Right lobe of liver (tissue), 6 donors: ENCODE data around the gene CFAP99. TPM values are rescaled to one million over a fixed set of nuclear protein-coding genes. Genes with fewer than 3 reads are reported as not detected.
A peak's percentile ranks its signal among the peaks of the same experiment; 100 is the strongest.

ENCODE experiments used
- ATAC-seq, 4 donors: fragments of 200-7000 bp; cut with Tn5 transposase; one replicate each; pipeline ENCODE4 v1.9.1; 2020; ENCODE audit warnings: mild to moderate bottlenecking in 4 of 4, moderate library complexity in 4 of 4
- DNase-seq, 3 donors: peaks; one replicate each; pipeline ENCODE4 v3.0.0-alpha.2; 2020
- H3K27ac ChIP-seq, 3 donors: fragments of 200-600 bp; one replicate each; pipeline ENCODE4 v1.8.0; 2022
- H3K27me3 ChIP-seq, 2 donors: fragments of 200-600 bp; one replicate each; pipeline ENCODE4 v1.8.0; 2022
- H3K36me3 ChIP-seq, 4 donors: fragments of 200-600 bp; sonication (generic) in 1 of 4; one replicate each; pipeline versions ENCODE4 v1.5.1 to v1.8.0; 2017 to 2022; ENCODE audit warnings: control low read depth in 1 of 4
- H3K4me1 ChIP-seq, 4 donors: fragments of 200-600 bp; sonication (generic) in 1 of 4; one replicate each; pipeline versions ENCODE4 v1.5.1 to v1.8.0; 2017 to 2022; ENCODE audit warnings: control low read depth in 1 of 4
- H3K4me3 ChIP-seq, 3 donors: fragments of 200-600 bp; one replicate each; pipeline ENCODE4 v1.8.0; 2022
- H3K9me3 ChIP-seq, 4 donors: fragments of 200-600 bp; sonication (generic) in 1 of 4; one replicate each; pipeline versions ENCODE4 v1.5.1 to v1.8.0; 2017 to 2022; ENCODE audit warnings: control low read depth in 1 of 4
- CTCF ChIP-seq, 4 donors: fragments of 200-600 bp in 3 of 4; fragments of 450-650 bp in 1 of 4; IDR thresholded peaks; one replicate each; pipeline versions ENCODE4 v1.5.1 to v1.8.0; 2016 to 2022; ENCODE audit warnings: antibody characterized with exemption in 4 of 4, mild to moderate bottlenecking in 2 of 4
- POLR2A ChIP-seq: fragments of 450-650 bp; IDR thresholded peaks from one replicate; pipeline ENCODE4 v1.6.1; 2017; ENCODE audit warnings: antibody characterized with exemption, mild to moderate bottlenecking
- WGBS: methylation state at CpG from one replicate; pipeline ENCODE4 v1.1.6; 2018; ENCODE audit warnings: low coverage, low lambda C conversion rate; ENCODE audit not compliant: insufficient coverage; ENCODE audit errors: missing lambda C conversion rate; 5-methylcytosine and 5-hydroxymethylcytosine counted together
- intact Hi-C, 2 donors: fragments of 100-400 bp; cut with DNase I; formaldehyde crosslinking; loops; one replicate each; pipeline versions ENCODE4 v1.11.2 to v1.14.1; 2022
- total RNA-seq, 6 experiments: library from RNA; depleted of rRNA in 2 of 6; stranded (reverse); fragments of >200 nt in 2 of 6; fragmentation: NEBNext Ultra II Directional in 3 of 6; extraction: Animal tissue kit (Norgen Biotek cat#: 25700) in 3 of 6; gene quantifications; one replicate each; pipeline versions ENCODE4 v1.1.0 to v1.2.4, GENCODE V29; 2016 to 2023
- donor health status: DM: no; HTN: yes; CAD: no.
- donor health status: DM: no; HTN: no; CAD: no.
- donor health status: DM: no; HTN: no; CAD: no.
- donor health status: DM: no; HTN: yes; CAD: no.
- donor health status: DM: no; HTN: yes; CAD: no.

CFAP99 gene
- total RNA-seq, 6 experiments from 2014 or later = 0.25 to 0.86 (median 0.29) TPM; not detected in 1

GRCh38 chr4:2390146-2390545 lies 28.6 kb upstream of the CFAP99 start:
- H3K4me1 ChIP-seq = peaks cover 0 to 10% (median 4%) of the 10 kb centered on the region in 4 donors
- DNase-seq (no peak), ATAC-seq (no peak)
- 76% methylated on average over 7 of the region's 9 CpGs for WGBS
- no peaks in the 10 kb centered on the region for H3K27me3 ChIP-seq
- no peak overlapping the region for H3K4me3 ChIP-seq
- H3K36me3 ChIP-seq = no peaks in the 10 kb centered on the region
- TF ChIP-seq CTCF (IDR thresholded peaks at IDR 0.05) (no peak), POLR2A (no peak)
- intact Hi-C loops = no loop called here
- H3K9me3 ChIP-seq = no peaks in the 10 kb centered on the region
- no peak overlapping the region for H3K27ac ChIP-seq

DNA sequence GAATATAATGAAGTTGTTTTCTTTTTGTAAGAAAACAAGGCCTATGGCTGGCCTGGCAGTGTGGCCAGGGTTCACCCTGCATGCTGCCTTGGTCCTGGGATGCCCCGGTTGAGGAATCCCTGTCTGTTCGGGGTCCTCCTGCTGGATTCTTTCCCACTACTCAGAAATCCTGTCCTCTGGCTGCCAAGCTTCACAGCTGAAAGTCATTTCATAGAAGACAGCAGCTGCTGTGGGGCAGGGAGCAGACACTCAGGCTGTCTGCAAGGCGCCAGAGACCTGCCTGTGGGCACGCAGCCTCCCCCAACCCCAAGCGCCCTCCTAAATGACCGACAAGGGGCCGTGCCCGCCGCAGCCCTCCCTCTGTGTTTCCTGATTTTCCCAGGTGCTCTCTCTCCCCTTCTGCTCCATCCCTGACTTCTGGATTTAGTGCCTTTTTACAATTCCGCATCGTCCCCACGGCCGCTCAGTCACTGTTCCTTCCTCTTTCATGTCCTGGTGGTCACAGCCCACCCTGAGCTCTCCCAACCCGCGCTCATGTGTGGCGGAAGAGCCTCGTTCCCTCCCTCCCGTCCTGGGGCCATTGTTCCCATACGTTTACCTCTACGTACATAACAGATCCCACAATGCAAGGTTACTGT lies 27.9 kb upstream of the CFAP99 start:
- peaks cover 0 to 4% (median 1%) of the 10 kb centered on the region in 4 donors for H3K4me1 ChIP-seq
- 46% methylated on average over 17 of the region's 20 CpGs for WGBS
- no peaks in the 10 kb centered on the region for H3K27me3 ChIP-seq
- ATAC-seq (no peak), DNase-seq (no peak)
- no peak overlapping the region for H3K27ac ChIP-seq
- H3K36me3 ChIP-seq = no peaks in the 10 kb centered on the region
- H3K4me3 ChIP-seq = no peak overlapping the region
- intact Hi-C loops = no loop called here
- TF ChIP-seq POLR2A (no peak), CTCF (IDR thresholded peaks at IDR 0.05) (no peak)
- H3K9me3 ChIP-seq = no peaks in the 10 kb centered on the region

DNA sequence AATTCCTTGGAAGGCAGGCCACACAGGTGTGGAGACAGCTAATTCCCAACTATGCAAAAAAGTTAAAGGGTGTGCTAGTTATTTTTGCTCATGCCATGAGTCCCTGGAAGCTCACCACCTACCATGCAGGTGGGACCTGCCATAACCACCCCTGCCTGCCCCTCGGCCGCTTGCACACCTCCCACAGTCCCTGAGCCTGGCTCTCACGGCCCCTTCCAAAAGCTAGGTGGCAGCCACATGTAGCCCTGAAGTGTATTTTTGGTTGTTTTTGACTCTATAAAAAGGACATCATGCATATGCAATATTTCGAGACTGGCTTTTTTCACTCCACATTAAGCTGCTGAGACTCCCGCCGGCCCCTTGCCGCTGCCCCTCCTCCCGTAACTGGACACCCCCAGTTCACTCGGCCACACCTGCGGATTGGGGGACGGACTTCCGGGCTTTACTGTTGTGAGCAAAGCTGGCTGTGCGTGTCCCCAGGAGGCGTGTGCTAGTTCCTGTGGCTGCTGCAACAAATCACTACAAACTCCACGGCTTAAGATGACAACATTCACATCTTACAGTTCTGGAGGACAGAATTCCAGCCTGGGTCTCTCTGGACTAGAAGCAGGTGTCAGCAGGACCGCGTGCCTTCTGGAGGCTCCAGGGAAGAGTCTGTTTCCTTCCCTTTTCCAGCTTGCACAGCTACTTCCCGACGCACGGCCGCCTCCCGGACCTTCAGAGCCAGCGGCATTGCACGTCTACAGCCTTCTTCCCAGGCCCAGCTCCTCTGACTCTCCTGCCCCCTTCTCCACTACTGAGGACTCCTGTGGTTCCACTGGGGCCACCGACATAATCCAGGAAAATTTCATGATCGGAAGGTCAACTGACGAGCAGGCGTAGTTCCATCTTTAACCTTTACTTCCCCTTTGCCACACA lies 25.1 kb upstream of the CFAP99 start:
- H3K36me3 ChIP-seq = no peaks in the 10 kb centered on the region
- no peaks in the 10 kb centered on the region for H3K27me3 ChIP-seq
- H3K27ac ChIP-seq = no peak overlapping the region
- DNase-seq (no peak), ATAC-seq (peak in 2 of 4 donors; percentile 17 to 55)
- H3K9me3 ChIP-seq = no peaks in the 10 kb centered on the region
- H3K4me3 ChIP-seq = no peak overlapping the region
- intact Hi-C loops = no loop called here
- 65% methylated on average over 19 of the region's 28 CpGs for WGBS
- no peaks in the 10 kb centered on the region for H3K4me1 ChIP-seq
- TF ChIP-seq POLR2A = no peak
- no peak for TF ChIP-seq CTCF (IDR thresholded peaks at IDR 0.05)

GRCh38 chr4:2394528-2394927 lies 24.2 kb upstream of the CFAP99 start:
- no peaks in the 10 kb centered on the region for H3K36me3 ChIP-seq
- H3K9me3 ChIP-seq = no peaks in the 10 kb centered on the region
- intact Hi-C loops = no loop called here
- 98% methylated on average over 9 of the region's 17 CpGs for whole genome bisulfite sequencing
- TF ChIP-seq CTCF (IDR thresholded peaks at IDR 0.05) (no peak), POLR2A (no peak)
- no peak overlapping the region for H3K4me3 ChIP-seq
- ATAC-seq (no peak), DNase-seq (no peak)
- no peaks in the 10 kb centered on the region for H3K4me1 ChIP-seq
- H3K27ac ChIP-seq = no peak overlapping the region
- no peaks in the 10 kb centered on the region for H3K27me3 ChIP-seq
